ENCODE measurements around the gene TMEM187. TPM values are rescaled to one million over a fixed set of nuclear protein-coding genes. Genes with fewer than 3 reads are reported as not detected.

TMEM187 gene, protein sequence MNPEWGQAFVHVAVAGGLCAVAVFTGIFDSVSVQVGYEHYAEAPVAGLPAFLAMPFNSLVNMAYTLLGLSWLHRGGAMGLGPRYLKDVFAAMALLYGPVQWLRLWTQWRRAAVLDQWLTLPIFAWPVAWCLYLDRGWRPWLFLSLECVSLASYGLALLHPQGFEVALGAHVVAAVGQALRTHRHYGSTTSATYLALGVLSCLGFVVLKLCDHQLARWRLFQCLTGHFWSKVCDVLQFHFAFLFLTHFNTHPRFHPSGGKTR
- polyA plus RNA-seq (ENCODE audit: low read depth in 6 of 6) = 10 to 100 TPM in 2 of 6 donors, 1 to 10 TPM in 4; 5.0 to 13.6 (median 8.1) TPM

DNA sequence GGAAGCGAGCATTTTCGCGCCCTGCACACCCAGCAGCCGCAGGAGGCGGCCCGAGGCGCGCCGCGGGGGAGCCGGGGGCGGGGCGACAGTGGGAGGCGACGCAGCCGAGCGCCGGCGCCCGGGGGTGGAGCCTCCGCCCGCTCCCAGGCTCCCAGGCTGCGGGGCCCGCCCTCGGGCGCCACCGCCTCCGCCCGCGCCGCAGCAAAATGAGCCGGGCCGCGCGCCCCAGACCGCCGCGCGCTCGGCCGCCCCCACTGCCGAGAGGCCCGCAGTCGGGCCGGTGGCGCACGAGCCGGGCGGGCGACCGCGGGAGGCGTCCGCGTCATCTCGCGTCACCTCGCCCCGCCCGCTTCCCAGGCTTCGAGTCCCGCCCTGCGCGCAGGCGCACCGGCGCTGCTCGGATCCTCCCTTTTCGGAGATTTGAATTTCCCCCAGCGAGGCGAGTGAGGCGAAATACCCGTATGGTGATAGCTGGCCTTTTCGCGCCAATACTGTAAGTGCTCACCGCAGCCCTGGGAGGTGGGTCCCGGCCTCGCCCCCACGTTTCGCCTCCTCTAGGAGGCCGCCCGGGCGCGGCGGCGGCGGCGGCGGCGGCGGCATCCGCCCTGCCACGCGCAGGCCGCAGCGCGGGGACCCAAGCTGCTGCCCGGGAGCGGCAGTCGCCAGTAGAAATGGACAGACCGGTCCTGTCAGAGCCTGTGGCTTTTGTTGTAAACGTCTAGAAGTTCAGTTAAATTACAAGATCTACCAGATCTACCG is at the start of gene TMEM187:
TSS of gene TMEM187 (plus strand) at position 387 of the 759 bp plus-strand sequence. CDS start 9,309 bp downstream, outside the sequence.
- peaks cover 4 to 7% of the 10 kb centered on the region in 2 donors for H3K36me3 Mint-ChIP-seq
- H3K27ac Mint-ChIP-seq = peak within 1 kb of the TSS; percentile 98 to 100 (median 100)
- DNase-seq (peak; percentile 91), ATAC-seq (ENCODE audit: low read depth in 2 of 2) (peak; percentile 48 to 50)
- H3K9me3 Mint-ChIP-seq = no peaks in the 10 kb centered on the region
- no peaks in the 10 kb centered on the region for H3K27me3 Mint-ChIP-seq
- peak within 1 kb of the TSS; percentile 87 to 100 (median 100) for H3K4me3 Mint-ChIP-seq
- peaks cover 28 to 48% (median 37%) of the 10 kb centered on the region in 3 donors for H3K4me1 Mint-ChIP-seq

GRCh38 chrX:153922932-153923857 is 49.4 kb upstream of the TMEM187 start:
- Mint-ChIP-seq H3K4me1 (peaks cover 39 to 51% (median 44%) of the 10 kb centered on the region in 3 donors), H3K36me3 (no peaks in the 10 kb centered on the region), H3K27me3 (no peaks in the 10 kb centered on the region), H3K4me3 (peak overlapping the region; percentile 87 to 97 (median 94)), H3K9me3 (no peaks in the 10 kb centered on the region), H3K27ac (peak overlapping the region in 5 of 6 donors; percentile 54 to 99 (median 89))
- no peak for DNase-seq
- no peak for ATAC-seq (ENCODE audit: low read depth in 2 of 2)

DNA sequence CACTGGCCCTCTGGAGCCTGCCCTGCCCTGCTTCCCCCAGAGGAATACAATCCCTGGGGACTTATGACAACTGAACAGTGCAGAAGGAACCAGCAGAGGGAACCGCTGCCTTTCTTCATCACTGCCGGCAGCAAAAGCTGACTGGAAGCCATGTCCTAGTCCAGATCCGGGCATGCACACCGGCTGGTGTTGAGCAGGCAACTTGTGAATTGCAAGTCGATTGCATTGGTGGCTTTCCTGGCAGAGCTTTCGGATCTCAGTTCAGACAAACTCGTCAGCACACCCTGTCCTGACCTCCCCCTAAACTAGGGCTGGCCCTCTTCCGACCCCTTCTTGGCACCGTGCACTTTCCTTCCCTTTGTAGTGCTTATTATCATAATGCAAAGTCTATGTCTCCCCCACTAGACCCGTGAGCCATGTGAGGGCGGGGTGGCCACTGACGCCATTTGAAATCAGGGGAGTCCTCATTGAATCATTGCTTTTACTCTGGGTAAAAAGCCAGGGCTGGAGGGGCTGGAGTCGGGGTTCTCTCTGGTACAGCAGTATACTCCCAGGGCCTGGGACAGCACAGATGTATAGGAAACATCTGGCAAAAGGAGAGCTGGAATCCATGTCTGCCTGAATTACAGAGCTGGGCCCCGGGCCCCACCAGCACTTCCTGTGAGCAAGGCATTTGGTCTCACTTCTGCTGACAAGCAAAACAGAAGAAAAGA is 48.2 kb upstream of the TMEM187 start:
- H3K4me3 Mint-ChIP-seq = peak overlapping the region; percentile 87 to 97 (median 94)
- DNase-seq = peak; percentile 63
- H3K27me3 Mint-ChIP-seq = no peaks in the 10 kb centered on the region
- H3K27ac Mint-ChIP-seq = peak overlapping the region; percentile 59 to 99 (median 98)
- ATAC-seq (ENCODE audit: low read depth in 2 of 2) = no peak
- H3K36me3 Mint-ChIP-seq = no peaks in the 10 kb centered on the region
- H3K9me3 Mint-ChIP-seq = no peaks in the 10 kb centered on the region
- peaks cover 48 to 62% (median 49%) of the 10 kb centered on the region in 3 donors for H3K4me1 Mint-ChIP-seq

- peak; percentile 49 for DNase-seq
- H3K9me3 Mint-ChIP-seq = no peaks in the 10 kb centered on the region
- H3K4me1 Mint-ChIP-seq = peaks cover 45 to 62% (median 49%) of the 10 kb centered on the region in 3 donors
Observed at GRCh38 chrX:153925387-153925738, 47.2 kb upstream of the TMEM187 start.

GRCh38 chrX:153925739-153926551 is 46.6 kb upstream of the TMEM187 start, which contains the start of gene ARHGAP4:
Gene ARHGAP4 (minus strand): TSS chrX:153926264. CDS start chrX:153926202, 62 bp downstream.
- Mint-ChIP-seq H3K4me3 (peak within 1 kb of the TSS; percentile 87 to 97 (median 95)), H3K36me3 (peaks cover 0 to under 1% of the 10 kb centered on the region in 2 donors), H3K27me3 (no peaks in the 10 kb centered on the region), H3K27ac (peak within 1 kb of the TSS; percentile 99 to 100 (median 100)), H3K9me3 (no peaks in the 10 kb centered on the region), H3K4me1 (peaks cover 45 to 68% (median 49%) of the 10 kb centered on the region in 3 donors)
- DNase-seq (peak; percentile 66), ATAC-seq (ENCODE audit: low read depth in 2 of 2) (peak; percentile 0 to 3)

More at GRCh38 chrX:153925387-153925738, 47.2 kb upstream of the TMEM187 start:
- H3K27me3 Mint-ChIP-seq = no peaks in the 10 kb centered on the region
- H3K27ac Mint-ChIP-seq = peak overlapping the region; percentile 91 to 99 (median 98)
- no peak for ATAC-seq (ENCODE audit: low read depth in 2 of 2)
- H3K4me3 Mint-ChIP-seq = peak overlapping the region; percentile 87 to 97 (median 94)
- no peaks in the 10 kb centered on the region for H3K36me3 Mint-ChIP-seq

DNA sequence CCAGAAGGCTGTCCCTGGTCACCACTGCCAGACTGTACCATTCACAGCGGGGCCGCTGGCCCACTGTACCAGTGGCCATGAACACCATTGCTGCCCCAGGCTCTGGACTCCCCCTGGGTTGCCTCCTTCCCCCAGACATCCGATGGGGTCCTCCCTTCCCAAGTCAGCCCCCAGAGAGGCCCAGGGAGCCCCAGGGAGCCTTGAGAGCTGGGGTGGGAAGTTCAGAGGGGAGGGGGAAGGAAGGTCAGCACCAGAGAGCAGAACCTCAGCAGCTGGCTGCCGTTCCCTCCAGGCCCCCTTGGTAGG is 46.0 kb upstream of the TMEM187 start:
- ATAC-seq (ENCODE audit: low read depth in 2 of 2) = no peak
- Mint-ChIP-seq H3K9me3 (no peaks in the 10 kb centered on the region), H3K27ac (peak overlapping the region; percentile 99 to 100 (median 100)), H3K27me3 (no peaks in the 10 kb centered on the region), H3K36me3 (peaks cover 0 to 6% of the 10 kb centered on the region in 2 donors), H3K4me1 (peaks cover 49 to 70% (median 51%) of the 10 kb centered on the region in 3 donors), H3K4me3 (peak overlapping the region; percentile 87 to 97 (median 95))
- DNase-seq = no peak

- DNase-seq (peak; percentile 93), ATAC-seq (ENCODE audit: low read depth in 2 of 2) (peak; percentile 56 to 61)
- Mint-ChIP-seq H3K27ac (peak overlapping the region; percentile 99 to 100 (median 100)), H3K27me3 (no peaks in the 10 kb centered on the region), H3K9me3 (no peaks in the 10 kb centered on the region), H3K4me1 (peaks cover 51 to 70% (median 56%) of the 10 kb centered on the region in 3 donors), H3K36me3 (peaks cover 0 to 11% of the 10 kb centered on the region in 2 donors), H3K4me3 (peak overlapping the region; percentile 87 to 97 (median 95))
Observed at GRCh38 chrX:153926858-153927671, 45.5 kb upstream of the TMEM187 start.

DNA sequence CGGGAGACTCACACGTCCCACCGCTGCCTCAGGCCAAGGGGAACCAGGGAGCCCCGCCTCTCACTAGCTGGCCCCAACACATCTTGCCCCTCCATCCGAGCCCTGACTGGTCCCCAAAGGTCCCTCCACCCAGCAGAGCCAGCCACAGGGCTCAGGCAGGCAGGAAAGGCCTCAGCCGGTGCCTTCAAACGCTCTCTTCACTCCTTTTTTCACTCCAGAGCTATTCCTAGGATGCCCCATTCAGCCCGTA is 45.0 kb upstream of the TMEM187 start:
- Mint-ChIP-seq H3K27me3 (no peaks in the 10 kb centered on the region), H3K9me3 (no peaks in the 10 kb centered on the region), H3K4me3 (peak overlapping the region; percentile 87 to 97 (median 95)), H3K36me3 (peaks cover 0 to 11% of the 10 kb centered on the region in 2 donors), H3K27ac (peak overlapping the region; percentile 99 to 100 (median 100)), H3K4me1 (peaks cover 45 to 65% (median 56%) of the 10 kb centered on the region in 3 donors)
- DNase-seq = no peak
- no peak for ATAC-seq (ENCODE audit: low read depth in 2 of 2)

- peak overlapping the region; percentile 87 to 97 (median 95) for H3K4me3 Mint-ChIP-seq
- H3K9me3 Mint-ChIP-seq = peaks cover 0 to 2% (median 0%) of the 10 kb centered on the region in 7 donors
- ATAC-seq (ENCODE audit: low read depth in 2 of 2) (peak; percentile 62 to 65), DNase-seq (peak; percentile 95)
- H3K4me1 Mint-ChIP-seq = peaks cover 40 to 60% (median 51%) of the 10 kb centered on the region in 3 donors
- no peaks in the 10 kb centered on the region for H3K27me3 Mint-ChIP-seq
- H3K36me3 Mint-ChIP-seq = peaks cover 0 to 11% of the 10 kb centered on the region in 2 donors
- peak overlapping the region; percentile 99 to 100 (median 100) for H3K27ac Mint-ChIP-seq
Observed at GRCh38 chrX:153927922-153928760, 44.4 kb upstream of the TMEM187 start.

DNA sequence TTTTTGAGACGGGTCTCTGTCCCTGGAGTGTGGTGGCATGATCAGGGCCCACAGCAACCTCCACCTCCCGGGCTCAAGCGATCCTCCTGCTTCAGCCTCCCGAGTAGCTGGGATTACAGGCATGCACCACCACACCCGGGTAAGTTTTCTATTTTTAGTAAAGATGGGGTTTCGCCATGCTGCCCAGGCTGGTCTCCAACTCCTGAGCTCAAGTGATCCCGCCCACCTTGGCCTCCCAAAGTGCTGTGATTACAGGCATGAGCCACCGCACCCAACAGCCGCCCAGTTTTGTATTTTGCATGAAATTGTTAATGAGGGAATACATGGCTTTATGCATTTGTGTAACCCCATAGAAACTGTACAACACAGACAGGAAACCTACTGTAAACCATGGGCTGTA is 43.7 kb upstream of the TMEM187 start:
- Mint-ChIP-seq H3K4me1 (peaks cover 38 to 56% (median 49%) of the 10 kb centered on the region in 3 donors), H3K27me3 (no peaks in the 10 kb centered on the region), H3K36me3 (peaks cover 0 to 11% of the 10 kb centered on the region in 2 donors), H3K4me3 (peak overlapping the region in 7 of 8 donors; percentile 63 to 97 (median 92)), H3K27ac (peak overlapping the region in 4 of 6 donors; percentile 73 to 99 (median 99)), H3K9me3 (peaks cover 0 to 2% (median 0%) of the 10 kb centered on the region in 7 donors)
- DNase-seq (no peak), ATAC-seq (ENCODE audit: low read depth in 2 of 2) (no peak)
